A549 (cell line): ENCODE results near the gene OR1N2.

Source experiments
- CEBPB ChIP-seq, 2 experiments: fragments of >200 bp in 1 of 2; sonication (Bioruptor Twin) in 1 of 2; formaldehyde crosslinking in 1 of 2; IDR thresholded peaks; 2 replicates each; pipeline ENCODE4 v1.6.1; 2012 to 2016
- NPAS2 ChIP-seq: fragments of 250-450 bp; sonication (Bioruptor Pico); IDR thresholded peaks from 2 replicates; pipeline ENCODE4 v1.8.0; 2022; ENCODE audit warnings: mild to moderate bottlenecking, moderate library complexity, borderline replicate concordance
- SMC3 ChIP-seq: fragments of >200 bp; sonication (Bioruptor Twin); formaldehyde crosslinking; IDR thresholded peaks from 3 replicates; pipeline ENCODE4 v1.6.1; 2018; ENCODE audit warnings: inconsistent platforms
- TF ChIP-seq, protein P1 (sequence below): fragments of >200 bp; sonication (Bioruptor Twin); formaldehyde crosslinking; IDR thresholded peaks from 3 replicates; pipeline ENCODE4 v1.5.1; 2016

DNA sequence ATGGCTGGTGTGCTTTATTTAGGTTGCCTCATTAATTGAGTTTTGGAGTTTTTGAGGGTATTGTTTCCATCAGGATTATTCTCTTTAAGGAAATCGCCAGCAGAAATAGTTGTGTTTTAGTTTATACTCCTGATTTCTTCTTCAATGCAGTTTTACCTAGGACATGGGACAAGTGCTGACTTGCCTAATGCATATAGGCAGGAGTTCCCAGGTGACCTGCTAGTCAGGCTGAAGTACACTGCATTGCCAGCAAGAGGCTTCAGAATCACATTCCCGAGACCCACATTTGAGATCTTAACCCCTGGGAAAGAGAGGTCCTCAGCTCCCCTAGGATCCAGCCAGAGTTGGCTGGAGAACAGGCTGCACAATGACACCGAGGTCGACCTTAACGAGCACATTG is 1.5 kb upstream of the OR1N2 start:
- TF ChIP-seq, protein P1, sequence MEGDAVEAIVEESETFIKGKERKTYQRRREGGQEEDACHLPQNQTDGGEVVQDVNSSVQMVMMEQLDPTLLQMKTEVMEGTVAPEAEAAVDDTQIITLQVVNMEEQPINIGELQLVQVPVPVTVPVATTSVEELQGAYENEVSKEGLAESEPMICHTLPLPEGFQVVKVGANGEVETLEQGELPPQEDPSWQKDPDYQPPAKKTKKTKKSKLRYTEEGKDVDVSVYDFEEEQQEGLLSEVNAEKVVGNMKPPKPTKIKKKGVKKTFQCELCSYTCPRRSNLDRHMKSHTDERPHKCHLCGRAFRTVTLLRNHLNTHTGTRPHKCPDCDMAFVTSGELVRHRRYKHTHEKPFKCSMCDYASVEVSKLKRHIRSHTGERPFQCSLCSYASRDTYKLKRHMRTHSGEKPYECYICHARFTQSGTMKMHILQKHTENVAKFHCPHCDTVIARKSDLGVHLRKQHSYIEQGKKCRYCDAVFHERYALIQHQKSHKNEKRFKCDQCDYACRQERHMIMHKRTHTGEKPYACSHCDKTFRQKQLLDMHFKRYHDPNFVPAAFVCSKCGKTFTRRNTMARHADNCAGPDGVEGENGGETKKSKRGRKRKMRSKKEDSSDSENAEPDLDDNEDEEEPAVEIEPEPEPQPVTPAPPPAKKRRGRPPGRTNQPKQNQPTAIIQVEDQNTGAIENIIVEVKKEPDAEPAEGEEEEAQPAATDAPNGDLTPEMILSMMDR = no peak
- TF ChIP-seq NPAS2 = no peak
- TF ChIP-seq CEBPB (IDR thresholded peaks at IDR 0.05) = no peak
- TF ChIP-seq SMC3 = no peak
